Measurements from ENCODE around the gene SRSF4. TPM values are rescaled to one million over a fixed set of nuclear protein-coding genes. Genes with fewer than 3 reads are reported as not detected.
"Not testable (repeated sequence)": the region's sequence is repeated elsewhere in the genome, so short reads cannot be mapped to it uniquely, and the experiment has no call there.

Gene SRSF4
- total and polyA plus RNA-seq, 8 donors: 66.0 to 138 (median 120) TPM

DNA sequence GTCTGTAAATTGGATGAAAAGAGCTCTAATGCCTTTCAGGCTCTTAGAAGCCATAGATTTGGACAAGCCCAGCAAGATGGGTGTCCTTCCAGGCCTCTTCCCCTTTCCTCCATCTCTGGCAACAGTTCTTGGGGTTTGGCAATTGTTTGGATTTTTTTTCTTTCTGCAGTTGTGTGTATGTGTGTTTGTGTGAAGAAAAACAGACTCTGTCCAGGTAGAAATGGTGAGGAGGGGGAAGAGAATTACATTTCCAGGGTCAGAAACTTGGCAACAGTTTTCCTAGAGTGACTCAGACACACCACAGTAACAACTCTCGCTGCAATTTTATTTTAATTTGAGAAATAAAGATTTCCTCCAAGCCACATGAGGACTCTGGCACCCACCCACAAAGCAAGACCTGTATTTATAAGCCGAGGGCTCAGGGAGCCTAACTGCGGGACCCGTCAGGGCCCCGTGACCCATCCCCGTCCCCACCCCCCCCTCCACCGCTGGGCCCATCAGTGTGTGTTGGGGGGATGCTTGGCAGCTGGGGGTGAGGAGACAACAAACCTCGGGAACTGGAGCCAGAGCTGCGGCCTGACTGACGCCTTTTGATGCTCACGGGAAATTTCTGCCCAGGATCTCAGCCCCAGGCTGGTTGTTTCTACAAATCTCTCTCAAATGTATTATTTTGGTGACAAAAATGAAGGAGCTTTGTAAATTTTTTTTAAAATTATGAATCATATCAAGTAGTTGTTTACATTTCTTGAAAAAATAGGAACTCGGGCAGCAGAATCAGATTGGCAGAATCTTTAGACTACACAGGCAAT, 62.4 kb downstream of the SRSF4 start:
- H3K27me3 ChIP-seq: peaks cover 28 to 44% of the 10 kb centered on the region in 2 donors
- H3K27ac ChIP-seq: no peak overlapping the region
- peaks cover 20 to 35% of the 10 kb centered on the region in 2 donors for H3K4me1 ChIP-seq
- H3K9me3 ChIP-seq: no peaks in the 10 kb centered on the region
- no peak for TF ChIP-seq CTCF (IDR thresholded peaks at IDR 0.05)
- DNase-seq (no peak), ATAC-seq (no peak)
- no peak overlapping the region for H3K4me3 ChIP-seq
- peaks cover 0 to 42% of the 10 kb centered on the region in 2 donors for H3K36me3 ChIP-seq
- intact Hi-C loops (cut with DNase I): no loop called here

DNA sequence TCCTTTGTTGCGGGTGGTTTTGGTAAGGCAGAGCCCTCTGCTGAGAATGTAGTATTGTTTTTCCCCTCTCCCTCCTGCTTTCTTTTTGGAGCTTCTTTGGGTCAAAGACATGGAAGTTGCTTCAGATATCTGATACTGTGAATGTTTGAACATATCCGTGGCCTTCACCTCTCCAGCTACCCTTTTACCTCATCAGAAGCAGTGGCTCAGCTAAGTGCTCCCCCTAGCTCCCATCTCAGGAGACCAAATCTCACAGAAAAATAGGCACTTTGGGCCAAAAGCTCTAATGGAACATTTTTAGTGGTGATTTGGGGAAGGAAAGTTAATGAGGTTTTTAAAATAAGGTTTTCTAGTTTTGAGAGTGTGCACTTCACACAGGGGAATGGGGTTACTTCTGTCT, 64.3 kb downstream of the SRSF4 start:
- ATAC-seq (no peak), DNase-seq (no peak)
- TF ChIP-seq CTCF (IDR thresholded peaks at IDR 0.05): no peak
- Histone ChIP-seq H3K9me3 (no peaks in the 10 kb centered on the region), H3K36me3 (peaks cover 0 to 61% of the 10 kb centered on the region in 2 donors), H3K27ac (no peak overlapping the region), H3K4me1 (peaks cover 15 to 17% of the 10 kb centered on the region in 2 donors), H3K4me3 (no peak overlapping the region), H3K27me3 (peaks cover 15 to 24% of the 10 kb centered on the region in 2 donors)
- intact Hi-C loops (cut with DNase I): no loop called here

DNA sequence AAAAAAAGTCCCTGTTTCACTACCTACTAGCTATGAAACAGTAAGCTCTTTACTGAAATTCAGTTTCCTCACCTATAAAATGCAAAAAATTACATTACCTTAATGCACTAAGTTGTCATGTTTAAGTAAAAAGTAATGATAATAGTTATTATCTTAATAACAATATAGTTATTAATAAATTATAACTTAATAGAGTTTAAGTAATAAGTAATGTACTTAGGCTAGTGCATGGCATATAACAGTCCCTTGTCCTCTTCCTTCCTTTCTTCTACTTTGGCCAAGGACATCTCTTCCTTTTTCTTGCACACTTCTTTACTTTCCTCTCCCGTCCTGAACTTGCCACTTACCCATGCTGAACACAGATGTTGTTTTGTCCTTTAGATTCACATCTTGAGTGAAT, 67.0 kb downstream of the SRSF4 start:
- no peak for ATAC-seq
- H3K4me1 ChIP-seq: peaks cover 0 to 7% of the 10 kb centered on the region in 2 donors
- H3K9me3 ChIP-seq: no peaks in the 10 kb centered on the region
- no peak overlapping the region for H3K4me3 ChIP-seq
- DNase-seq: no peak
- no peak overlapping the region for H3K27ac ChIP-seq
- peaks cover 0 to 70% of the 10 kb centered on the region in 2 donors for H3K36me3 ChIP-seq
- no peak for TF ChIP-seq CTCF (IDR thresholded peaks at IDR 0.05)
- intact Hi-C loops (cut with DNase I): no loop called here
- H3K27me3 ChIP-seq: no peaks in the 10 kb centered on the region

DNA sequence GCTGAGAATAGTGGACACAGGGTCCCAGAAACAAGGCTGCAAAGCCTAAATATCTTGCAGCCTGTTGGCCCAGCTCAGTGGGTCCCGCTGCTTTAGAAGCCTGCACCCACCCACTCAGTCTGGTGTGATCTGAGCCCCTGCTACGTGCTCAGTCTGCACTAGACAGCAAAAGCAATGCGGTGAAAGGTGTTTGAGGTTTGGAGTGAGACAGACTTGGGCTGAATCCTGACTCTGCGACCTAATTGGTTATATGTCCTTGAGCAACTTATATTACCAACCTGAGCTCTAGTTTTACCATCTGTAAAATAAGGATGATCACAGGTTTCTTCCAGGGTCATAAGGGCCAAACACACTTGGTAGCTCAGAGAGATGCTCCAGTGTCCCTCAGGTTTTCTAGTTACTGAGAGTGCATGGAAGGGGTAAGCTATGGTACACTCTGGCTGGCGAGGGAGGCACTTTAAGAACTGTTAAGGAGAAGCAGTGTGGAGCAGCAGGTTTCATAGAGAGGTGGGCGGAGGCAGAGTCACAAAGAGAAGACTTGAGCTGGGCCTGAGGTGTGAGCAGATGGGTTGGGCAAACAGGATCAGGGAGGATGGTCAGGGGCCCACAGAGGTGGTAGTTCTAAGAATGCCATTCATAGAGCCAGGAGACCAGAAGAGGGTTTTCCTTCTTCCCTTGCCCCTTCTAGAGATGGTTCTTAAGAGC, 68.1 kb downstream of the SRSF4 start:
- no peaks in the 10 kb centered on the region for H3K9me3 ChIP-seq
- peaks cover 0 to 73% of the 10 kb centered on the region in 2 donors for H3K36me3 ChIP-seq
- no peak overlapping the region for H3K27ac ChIP-seq
- no peak overlapping the region for H3K4me3 ChIP-seq
- intact Hi-C loops (cut with DNase I): no loop called here
- no peak for TF ChIP-seq CTCF (IDR thresholded peaks at IDR 0.05)
- ATAC-seq: no peak
- H3K27me3 ChIP-seq: no peaks in the 10 kb centered on the region
- no peaks in the 10 kb centered on the region for H3K4me1 ChIP-seq
- no peak for DNase-seq

DNA sequence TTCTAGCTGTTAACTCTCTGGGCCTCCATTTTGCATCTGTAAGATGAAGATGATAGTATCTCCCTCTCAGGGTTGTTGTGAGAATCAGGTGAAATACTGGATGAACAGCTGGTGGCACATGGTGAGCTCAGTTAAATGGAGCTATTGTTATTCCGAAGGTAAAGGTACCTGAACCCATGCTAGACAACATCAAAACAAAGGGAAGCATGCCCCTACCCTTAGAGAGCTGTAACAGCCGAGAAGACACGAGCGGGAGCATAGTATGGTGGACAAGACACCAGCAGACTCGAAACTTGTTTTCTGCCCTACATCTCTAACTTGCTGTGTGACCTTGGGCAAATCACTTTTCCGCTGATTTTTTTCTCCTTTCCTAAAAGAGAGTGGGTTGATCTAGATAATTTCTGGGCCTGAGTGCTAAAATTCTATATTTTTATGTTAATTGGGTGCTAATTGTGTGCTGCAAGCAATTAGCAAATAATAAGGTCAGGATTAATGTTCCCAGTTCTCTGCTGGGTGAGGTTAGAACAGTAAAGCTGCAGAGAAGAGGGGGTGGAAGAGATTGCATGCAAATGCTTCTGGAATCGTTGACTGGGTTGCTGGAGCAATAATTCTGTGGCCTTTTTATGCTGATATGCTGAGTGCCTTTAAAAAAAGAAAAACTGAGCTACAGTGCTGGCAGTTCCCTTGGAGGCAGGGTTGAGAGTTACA, 68.8 kb downstream of the SRSF4 start:
- no peaks in the 10 kb centered on the region for H3K4me1 ChIP-seq
- TF ChIP-seq CTCF (IDR thresholded peaks at IDR 0.05): no peak
- DNase-seq (no peak), ATAC-seq (no peak)
- H3K36me3 ChIP-seq: peaks cover 0 to 66% of the 10 kb centered on the region in 2 donors
- H3K4me3 ChIP-seq: no peak overlapping the region
- no peaks in the 10 kb centered on the region for H3K9me3 ChIP-seq
- H3K27me3 ChIP-seq: no peaks in the 10 kb centered on the region
- H3K27ac ChIP-seq: no peak overlapping the region
- intact Hi-C loops (cut with DNase I): no loop called here

- DNase-seq; H3K9me3 ChIP-seq; ATAC-seq; H3K4me1 ChIP-seq; H3K27me3 ChIP-seq; intact Hi-C loops (cut with DNase I); H3K4me3 ChIP-seq; H3K27ac ChIP-seq: not testable (repeated sequence)
- H3K36me3 ChIP-seq: peaks cover 0 to 25% of the 10 kb centered on the region in 2 donors
These were observed 73.7 kb downstream of the SRSF4 start for GRCh38 chr1:29108041-29108440.
